OCI-LY1 (cell line): ENCODE measurements around the gene PMVK.

Experiments used
- CTCF ChIP-seq: fragments of 200-600 bp; sonication (generic), shearing (Covaris generic); IDR thresholded peaks from 2 replicates; pipeline ENCODE4 v1.5.1; 2017; ENCODE audit warnings: mild to moderate bottlenecking, antibody characterized with exemption, low read length, moderate library complexity, mixed read lengths
- EZH2 ChIP-seq: fragments of 200-600 bp; sonication (generic), shearing (Covaris generic); IDR thresholded peaks from 2 replicates; pipeline ENCODE4 v1.8.0; 2017; ENCODE audit warnings: borderline replicate concordance, mixed run types, mild to moderate bottlenecking, antibody characterized with exemption, low read length, moderate library complexity, mixed read lengths

GRCh38 chr1:154878371-154879037 lies 58.0 kb downstream of the PMVK start:
- TF ChIP-seq CTCF: no peak; the same call in none of the 2 replicates
- TF ChIP-seq EZH2: no peak
